ENCODE data around the gene AFMID.
"Not testable (repeated sequence)": the region's sequence is repeated elsewhere in the genome, so short reads cannot be mapped to it uniquely, and the experiment has no call there.

The AFMID gene

DNA sequence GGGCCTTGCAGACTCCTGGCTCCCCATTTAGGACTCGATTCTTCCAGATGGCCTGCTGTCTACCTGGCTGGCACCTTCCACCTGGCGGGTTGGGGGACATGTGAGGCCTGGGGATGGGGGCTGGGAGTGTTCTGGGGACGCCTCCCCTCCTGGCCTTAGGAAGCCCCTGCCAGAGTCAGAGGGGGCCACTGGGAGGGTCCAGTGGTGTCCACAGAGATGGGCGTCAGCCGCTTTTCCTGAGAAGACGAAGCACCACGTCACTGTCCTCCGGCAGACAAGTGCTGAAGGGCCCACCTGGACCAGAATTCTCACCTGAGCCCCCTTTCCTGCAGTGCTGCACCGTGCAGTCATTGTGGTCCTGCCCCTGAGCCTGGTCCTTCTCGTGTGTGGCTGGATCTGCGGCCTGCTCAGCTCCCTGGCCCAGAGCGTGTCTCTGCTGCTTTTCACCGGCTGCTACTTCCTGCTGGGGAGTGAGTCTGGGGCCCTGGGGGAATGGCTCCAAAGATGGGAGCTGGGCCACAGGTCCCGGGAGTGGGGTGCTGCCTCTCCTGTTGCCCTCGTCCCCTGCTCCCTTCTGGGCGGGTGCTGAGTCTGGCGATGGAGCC lies 47.2 kb downstream of the AFMID start:
- no peak for DNase-seq (ENCODE audit: low read depth, low spot score)
- H3K27ac ChIP-seq: no peak overlapping the region

- H3K27ac ChIP-seq; DNase-seq (ENCODE audit: low read depth, low spot score): not testable (repeated sequence)
Observed at GRCh38 chr17:78235022-78235421, 47.9 kb downstream of the AFMID start.

DNA sequence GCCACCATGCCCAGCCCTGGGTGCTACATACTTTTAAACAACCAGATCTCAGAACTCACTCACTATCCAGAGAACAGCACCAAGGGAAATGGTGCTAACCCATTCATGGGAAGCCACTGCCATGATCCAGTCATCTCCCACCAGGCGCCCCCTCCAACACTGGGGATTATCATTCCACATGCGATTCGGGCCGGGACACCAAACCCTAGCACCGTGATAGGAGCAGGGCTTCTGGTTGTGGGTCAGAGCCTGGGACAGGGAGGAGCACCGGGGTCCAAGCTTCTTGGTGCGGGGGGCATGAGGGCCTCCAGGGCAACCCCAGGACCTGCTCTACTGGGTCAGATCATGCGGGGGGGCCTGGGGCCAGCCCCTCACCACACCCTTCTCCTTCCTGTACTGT lies 48.7 kb downstream of the AFMID start:
- no peak for DNase-seq (ENCODE audit: low read depth, low spot score)
- H3K27ac ChIP-seq: no peak overlapping the region

DNA sequence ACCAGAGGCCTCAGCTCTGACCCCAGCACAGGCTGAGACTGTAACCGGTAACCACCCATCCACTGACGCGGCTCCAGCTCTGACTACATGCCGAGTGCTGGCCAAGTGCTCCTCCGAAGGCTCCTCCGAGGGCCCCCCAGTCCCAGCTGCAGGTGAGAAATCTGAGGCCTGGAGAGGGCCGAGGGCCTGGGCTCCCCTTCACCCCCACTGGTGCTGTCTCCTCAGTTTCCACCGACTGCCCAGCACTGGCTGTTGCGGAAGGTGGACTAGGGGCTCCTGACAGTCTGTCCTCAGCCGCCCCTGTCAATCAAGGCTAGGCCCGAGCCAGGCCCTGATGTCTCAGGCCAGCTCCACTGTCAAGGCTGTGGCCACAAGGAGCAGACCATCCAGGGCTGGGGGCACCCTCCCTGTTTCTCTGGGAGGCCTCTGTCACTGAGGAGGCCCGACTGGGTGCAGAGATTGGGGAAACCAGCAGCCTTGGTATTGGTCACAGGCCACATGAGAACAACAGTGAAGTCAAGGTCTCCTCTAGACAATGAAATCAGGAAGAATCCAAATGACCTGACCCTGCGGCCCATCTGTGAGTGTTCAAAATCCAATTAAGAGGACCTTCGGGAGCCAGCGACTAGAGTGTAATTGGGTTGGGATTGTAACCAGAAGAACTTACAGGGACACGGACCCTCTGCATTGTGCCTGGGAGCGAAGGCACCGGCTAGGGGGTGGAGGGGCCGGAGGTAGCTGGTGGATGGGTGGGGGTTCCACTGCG lies 49.4 kb downstream of the AFMID start:
- no peak overlapping the region for H3K27ac ChIP-seq
- no peak for DNase-seq (ENCODE audit: low read depth, low spot score)

DNA sequence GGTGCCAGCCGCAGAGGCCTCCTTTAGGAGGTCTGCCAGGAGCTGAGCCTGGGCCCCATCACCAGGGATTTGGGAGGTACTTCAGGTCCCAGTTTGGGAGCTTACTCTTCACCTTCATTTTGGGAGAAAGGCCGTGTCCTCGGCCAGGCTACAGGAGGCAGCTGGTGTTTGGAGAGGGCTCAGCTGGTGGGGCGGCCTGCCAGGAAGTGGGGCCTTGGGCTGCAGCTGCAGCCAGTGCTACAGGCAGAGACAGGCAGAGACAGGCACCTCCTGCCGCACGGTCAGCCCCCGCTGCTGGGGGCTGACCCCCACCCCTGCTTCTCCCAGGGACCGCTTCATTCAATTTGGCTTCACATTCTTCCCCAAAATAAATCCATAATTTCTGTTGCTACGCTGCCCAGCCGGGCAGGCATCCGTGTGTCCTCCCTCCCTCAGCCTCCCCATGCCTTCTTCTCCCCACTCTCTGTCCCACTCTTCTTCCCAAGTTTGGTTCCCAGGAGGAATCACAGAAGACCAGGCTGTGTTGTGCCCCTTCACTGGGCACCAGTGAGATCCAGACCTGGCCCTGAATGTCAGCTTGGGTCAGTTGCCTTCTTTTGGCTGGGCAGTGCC lies 50.3 kb downstream of the AFMID start:
- no peak for DNase-seq (ENCODE audit: low read depth, low spot score)
- H3K27ac ChIP-seq: no peak overlapping the region

GRCh38 chr17:78238823-78239488 lies 51.8 kb downstream of the AFMID start:
- no peak overlapping the region for H3K27ac ChIP-seq
- no peak for DNase-seq (ENCODE audit: low read depth, low spot score)

GRCh38 chr17:78239489-78239931 lies 52.3 kb downstream of the AFMID start:
- H3K27ac ChIP-seq: no peak overlapping the region
- no peak for DNase-seq (ENCODE audit: low read depth, low spot score)

DNA sequence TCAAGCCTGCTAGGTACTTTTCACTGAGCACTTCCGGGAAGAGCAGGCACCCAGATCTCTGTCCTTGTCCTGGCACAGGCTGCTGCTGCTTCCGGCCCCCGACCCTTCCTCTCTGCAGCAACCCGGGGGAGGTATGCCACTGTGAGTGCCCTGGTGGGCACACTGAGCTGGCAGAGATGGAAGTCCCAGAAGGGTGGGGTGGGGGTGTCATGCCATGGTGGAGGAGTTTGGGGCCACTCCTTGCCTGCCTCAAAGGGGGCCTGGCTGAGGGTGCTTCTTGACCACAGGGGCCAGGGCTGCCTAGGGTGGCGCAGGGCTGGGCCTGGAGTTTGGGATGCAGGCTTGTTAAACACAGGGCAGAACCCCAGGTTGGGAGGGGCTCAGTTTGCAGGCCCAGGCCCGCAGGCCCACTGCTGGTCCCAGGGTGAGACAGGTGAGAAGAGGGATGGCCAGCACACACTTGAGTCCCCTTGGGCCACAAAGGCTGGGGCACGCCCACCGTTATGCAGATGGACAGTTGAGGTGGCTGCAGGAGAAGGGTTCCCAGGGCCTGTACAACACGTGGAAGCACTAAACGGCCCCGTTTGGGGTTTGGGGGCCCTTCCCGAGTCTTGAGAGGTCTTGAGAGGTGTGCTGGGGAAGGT lies 53.0 kb downstream of the AFMID start:
- DNase-seq (ENCODE audit: low read depth, low spot score): no peak
- no peak overlapping the region for H3K27ac ChIP-seq

- DNase-seq (ENCODE audit: low read depth, low spot score): no peak
- H3K27ac ChIP-seq: no peak overlapping the region
Observed at GRCh38 chr17:78240839-78241238, 53.7 kb downstream of the AFMID start.

DNA sequence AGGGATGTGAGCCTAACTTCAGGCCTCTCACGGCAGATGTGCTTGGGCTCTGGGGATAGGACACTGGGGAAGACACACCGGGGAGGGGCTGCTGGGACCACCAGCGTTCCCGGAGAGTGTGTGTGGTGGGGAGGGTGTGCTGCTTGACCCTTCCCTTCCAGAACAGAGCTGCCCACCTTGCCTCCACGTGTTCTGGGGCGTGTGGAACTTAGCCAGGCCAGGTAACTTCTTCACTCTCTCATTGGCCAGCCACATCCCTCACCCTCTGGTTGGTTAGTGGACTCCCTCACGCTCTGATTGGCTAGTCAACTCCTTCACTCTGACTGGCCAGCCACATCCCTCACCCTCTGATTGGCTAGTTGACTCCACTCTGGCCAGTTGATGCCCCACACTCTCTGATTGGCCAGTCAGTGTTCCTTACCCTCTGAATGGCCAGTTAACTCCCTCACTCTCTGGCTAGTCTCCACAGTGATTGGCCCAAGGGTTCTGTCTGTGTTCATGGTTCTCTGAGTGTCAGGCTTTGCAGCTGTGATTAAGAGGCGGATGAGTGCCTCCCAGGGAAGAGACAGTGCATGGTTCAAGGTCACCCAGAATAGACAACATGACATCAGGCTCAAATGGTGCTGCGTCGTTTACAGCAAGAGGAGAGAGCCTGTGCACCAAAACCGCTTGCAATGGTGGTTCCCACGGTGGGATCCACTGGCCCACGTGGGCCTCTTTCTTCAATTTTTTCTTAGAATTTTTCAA lies 54.3 kb downstream of the AFMID start:
- no peak overlapping the region for H3K27ac ChIP-seq

GRCh38 chr17:78242024-78242742 lies 55.0 kb downstream of the AFMID start:
- no peak for DNase-seq (ENCODE audit: low read depth, low spot score)
- no peak overlapping the region for H3K27ac ChIP-seq

More for the DNA sequence above, 54.3 kb downstream of the AFMID start:
- no peak for DNase-seq (ENCODE audit: low read depth, low spot score)

- no peak for DNase-seq (ENCODE audit: low read depth, low spot score)
- H3K27ac ChIP-seq: no peak overlapping the region
Observed at GRCh38 chr17:78247304-78247703, 60.1 kb downstream of the AFMID start.

DNA sequence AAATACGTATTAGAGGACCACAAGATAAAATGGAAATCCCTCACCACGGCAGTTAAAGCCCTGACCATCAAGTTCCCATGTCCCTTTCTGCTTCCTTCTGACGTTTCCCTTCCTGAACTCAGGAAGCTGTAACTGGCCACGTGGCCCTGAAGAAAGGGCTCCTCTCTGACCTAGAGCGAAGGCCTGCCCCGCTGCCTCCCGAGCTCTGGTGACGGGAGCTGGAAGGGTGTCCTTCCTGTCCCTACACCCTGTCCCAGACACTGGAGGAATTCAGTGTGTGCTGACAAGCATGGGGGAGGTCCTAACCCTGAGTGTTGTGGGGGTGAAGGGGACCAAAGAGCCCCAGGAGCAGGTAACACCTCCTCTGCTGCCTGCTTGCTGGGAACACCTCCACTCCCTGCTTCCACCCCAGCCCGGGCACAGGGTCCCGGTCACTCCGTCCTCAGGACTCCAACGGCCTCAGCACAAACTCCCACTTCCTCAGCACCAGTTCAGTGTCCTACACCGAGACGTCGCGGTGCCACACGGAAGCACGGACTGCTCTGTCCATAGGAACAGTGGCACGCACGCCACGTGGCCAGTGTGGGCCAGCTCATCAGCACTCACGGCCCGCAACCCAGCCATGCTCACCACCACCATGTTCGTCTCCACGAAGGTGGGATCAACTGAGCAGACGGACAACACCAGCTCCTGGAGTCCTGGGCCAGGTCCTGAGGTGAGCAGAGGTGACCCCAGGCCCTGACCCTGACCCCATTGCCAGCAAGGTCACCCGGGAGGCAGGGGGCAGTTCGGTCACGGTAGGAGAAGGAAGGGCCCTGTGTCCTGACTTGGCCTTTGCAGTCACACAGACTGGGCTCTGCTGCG lies 61.1 kb downstream of the AFMID start:
- no peak for DNase-seq (ENCODE audit: low read depth, low spot score)
- H3K27ac ChIP-seq: no peak overlapping the region

- DNase-seq (ENCODE audit: low read depth, low spot score): no peak
- H3K27ac ChIP-seq: no peak overlapping the region
Observed at GRCh38 chr17:78249074-78249817, 62.1 kb downstream of the AFMID start.

- H3K27ac ChIP-seq: no peak overlapping the region
- DNase-seq (ENCODE audit: low read depth, low spot score): no peak
Observed at GRCh38 chr17:78249818-78250806, 63.0 kb downstream of the AFMID start.

Measured in epithelial cell of prostate (primary cell).